Hepatocyte (in vitro differentiated cells): ENCODE measurements around the gene ZBTB32.

Experiments
- CTCF ChIP-seq: fragments of 200-600 bp; sonication (generic); IDR thresholded peaks from 2 replicates; pipeline ENCODE4 v1.5.1; 2016; ENCODE audit warnings: antibody characterized with exemption, mild to moderate bottlenecking; ENCODE audit not compliant: poor library complexity
- EZH2 ChIP-seq: fragments of 200-600 bp; sonication (generic); IDR thresholded peaks from 2 replicates; pipeline ENCODE4 v1.6.1; 2016; ENCODE audit warnings: antibody characterized with exemption, mild to moderate bottlenecking, borderline replicate concordance
- EZH2phosphoT487 ChIP-seq: fragments of 200-600 bp; sonication (generic); IDR thresholded peaks from one replicate; pipeline ENCODE4 v1.6.1; 2018; ENCODE audit warnings: antibody characterized with exemption, mild to moderate bottlenecking, low read depth, moderate library complexity; ENCODE audit not compliant: unreplicated experiment, severe bottlenecking

GRCh38 chr19:35720163-35720524, 15.8 kb downstream of the ZBTB32 start:
- TF ChIP-seq CTCF (no peak), EZH2 (no peak), EZH2phosphoT487 (no peak)
